Stimulated activated CD8-positive, alpha-beta memory T cell treated with anti-CD3 and anti-CD28 coated beads, Interleukin-7, amount 100 ng/mL, for 48 hours (primary cell): ENCODE results near the gene FBXO9.

Experiments used
- DNase-seq, 2 donors: peaks; one replicate each; pipeline ENCODE4 v3.0.0-alpha.2; 2020; ENCODE audit warnings: low read depth in 1 of 2; ENCODE audit errors: extremely low read depth in 1 of 2

FBXO9 gene

DNA sequence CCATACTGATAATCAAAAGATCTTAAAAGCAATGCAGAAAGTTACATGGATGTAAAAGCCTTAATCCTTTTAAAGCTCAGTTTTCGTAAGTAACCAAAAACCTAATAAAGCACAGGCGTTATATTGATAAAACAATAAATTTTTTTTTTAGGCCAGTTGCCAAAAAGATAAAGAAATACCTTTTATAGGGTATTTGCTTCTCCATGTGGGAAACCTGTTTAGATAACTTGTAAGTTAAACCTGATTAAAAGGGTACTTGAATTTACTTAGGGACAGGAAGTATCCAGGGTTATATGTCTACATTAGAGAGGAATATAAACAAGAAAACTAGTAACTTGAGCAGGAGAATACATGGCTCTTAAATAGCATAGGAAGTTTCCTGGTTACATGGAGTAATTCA is 21.1 kb downstream of the FBXO9 start:
- DNase-seq, result no peak

DNA sequence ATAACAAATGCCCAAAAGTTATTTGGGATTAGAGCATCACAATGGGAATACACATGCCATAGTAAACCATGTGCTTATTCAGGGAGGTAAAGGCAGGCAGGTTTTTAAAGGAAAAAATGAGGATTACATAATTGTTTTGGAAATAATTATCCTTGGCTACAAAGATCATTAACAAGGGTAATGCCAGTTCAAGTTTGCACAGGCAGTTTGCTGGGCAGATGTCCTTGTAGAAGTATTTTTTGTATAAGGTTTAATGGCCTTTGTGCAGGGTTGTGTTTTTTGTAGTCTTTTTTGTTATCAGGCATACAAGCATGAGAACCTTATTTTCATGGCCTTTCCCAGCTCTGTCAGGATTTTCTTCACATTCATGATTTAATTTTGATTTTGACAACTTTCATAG is 24.7 kb downstream of the FBXO9 start:
- DNase-seq, result no peak

DNA sequence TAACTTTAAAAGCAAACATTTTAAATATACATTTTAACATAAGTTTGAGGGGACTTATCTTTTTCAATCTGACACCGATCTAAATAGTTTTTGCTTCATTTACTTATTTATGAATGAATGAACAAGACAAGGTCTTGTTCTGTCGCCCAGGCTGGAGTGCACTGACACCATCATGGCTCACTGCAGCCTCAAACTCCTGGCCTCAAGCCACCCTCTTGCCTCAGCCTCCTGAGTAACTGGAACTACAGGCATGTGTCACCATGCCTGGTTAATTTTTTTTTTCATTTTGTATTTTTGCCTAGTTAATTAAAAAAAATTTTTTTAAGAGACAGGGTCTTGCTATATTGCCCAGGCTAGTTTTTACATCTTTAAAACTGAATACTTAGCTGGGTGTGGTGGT is 25.4 kb downstream of the FBXO9 start:
- DNase-seq, result no peak

DNA sequence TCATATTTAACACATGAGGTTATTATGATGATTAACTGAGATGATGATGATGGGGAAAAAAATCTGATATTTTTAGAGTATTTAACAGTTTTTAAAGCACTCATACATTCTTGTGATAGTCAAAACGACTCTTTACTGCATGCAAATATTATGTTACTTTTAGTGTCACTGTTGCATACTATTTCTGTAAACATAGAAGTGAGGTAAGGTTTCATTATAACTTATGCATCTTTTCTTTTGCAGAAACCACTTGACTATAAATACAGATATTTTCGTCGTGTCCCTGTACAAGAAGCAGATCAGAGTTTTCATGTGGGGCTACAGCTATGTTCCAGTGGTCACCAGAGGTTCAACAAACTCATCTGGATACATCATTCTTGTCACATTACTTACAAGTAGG is 30.1 kb downstream of the FBXO9 start:
- DNase-seq, result no peak

DNA sequence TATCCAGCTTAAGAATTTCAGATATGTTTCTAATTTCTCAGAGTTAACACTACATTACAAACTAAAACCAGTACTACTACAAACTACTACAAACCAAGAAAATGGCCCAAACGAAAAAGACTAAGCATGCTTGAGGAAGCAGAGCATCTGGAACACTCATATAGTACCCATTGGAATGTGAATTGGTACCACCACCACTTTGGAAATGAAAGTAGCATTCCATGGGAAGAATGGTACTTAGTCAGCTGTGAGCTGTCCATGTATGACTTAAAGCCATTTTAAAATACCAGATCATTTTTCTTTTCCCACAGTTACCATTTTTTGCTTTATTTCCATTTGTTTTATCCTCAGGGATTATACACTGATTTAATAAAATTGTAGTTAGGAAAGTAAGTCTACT is 30.5 kb downstream of the FBXO9 start:
- no peak for DNase-seq

DNA sequence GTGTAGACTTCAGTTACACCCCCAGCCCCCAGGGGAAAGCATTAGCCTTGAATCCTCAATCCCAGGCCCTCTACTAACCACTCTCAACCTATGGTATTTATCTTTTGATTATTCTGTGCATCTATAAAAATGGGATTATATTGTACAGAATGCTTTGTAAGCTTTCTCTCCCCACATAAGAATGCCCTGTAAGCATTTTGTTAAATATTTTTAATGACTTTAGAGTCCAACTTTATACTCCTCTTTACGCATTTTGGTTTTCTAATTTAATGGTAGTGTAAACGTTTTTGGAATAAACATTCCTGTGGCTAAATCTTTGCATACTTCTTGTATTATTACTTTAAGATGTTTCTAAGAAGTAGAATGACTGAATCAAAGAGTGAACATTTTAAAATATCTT is 35.4 kb downstream of the FBXO9 start:
- DNase-seq, result no peak

DNA sequence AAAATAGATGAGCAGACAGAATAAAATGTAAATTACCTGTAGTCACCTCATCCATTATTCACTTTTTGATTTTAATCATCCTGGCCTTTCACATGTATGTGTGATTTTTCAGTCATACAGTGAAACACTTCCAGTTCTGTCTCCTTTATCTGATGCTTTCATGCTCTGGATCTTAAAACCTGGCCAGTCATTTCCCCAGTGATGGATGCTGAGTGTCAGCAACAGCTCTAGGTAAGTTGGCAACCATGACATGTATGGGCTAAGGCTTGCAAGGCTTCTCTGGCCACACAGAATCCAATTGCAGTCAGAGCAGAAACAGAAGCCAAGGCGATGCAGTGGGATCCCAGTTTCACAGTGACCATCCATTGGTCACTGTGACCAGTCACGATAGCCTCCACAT is 35.8 kb downstream of the FBXO9 start:
- DNase-seq, result no peak

DNA sequence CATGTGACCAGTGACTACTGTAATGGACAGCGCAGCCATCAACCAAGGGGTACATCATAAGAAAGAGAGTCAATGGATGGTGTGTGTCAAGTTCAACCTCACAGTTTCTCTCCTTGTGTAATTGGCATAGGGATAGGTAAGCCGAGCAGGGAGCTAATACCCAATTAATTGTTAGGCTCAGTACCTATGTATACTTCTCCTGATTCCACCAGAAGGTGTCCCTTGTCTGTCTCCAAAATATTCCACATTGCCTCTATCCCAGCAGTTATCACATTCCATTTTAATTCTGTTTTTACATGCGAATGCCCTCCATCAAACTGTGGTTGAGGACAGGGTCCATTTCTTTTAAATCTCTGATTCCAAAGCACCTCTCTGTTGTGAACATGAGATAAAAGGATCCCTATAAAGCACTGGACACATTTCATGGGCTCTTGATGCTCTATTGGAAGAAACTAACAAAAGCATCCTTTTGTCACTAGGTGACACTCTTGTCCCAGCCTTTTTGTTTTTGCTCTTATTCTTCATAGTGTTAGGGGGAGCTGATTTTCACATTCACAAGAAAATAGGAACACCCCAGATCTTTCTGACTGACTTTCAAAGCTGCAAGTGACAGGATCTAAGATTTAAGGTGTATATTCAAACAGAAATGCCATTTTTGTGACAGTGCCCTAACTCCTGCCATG is 38.9 kb downstream of the FBXO9 start:
- no peak for DNase-seq

DNA sequence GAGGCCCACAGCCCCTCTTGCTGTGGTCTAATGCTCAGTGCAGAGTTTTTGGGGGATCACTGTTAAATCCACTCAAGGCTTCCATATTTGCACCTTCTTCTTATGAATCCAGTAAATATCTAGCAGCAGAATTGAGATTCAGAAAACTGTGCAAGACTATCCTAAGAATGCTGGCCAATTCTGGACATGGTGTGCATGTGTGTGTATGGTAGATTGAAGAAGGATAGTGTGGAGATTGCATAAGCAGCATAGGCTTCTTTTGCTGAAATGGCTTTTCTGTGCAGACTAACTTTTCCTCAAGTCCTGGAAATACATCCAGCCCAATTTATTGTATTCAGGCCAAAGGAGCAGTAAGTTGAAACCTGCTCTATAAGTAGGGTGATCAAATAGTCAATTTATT is 39.7 kb downstream of the FBXO9 start:
- no peak for DNase-seq

DNA sequence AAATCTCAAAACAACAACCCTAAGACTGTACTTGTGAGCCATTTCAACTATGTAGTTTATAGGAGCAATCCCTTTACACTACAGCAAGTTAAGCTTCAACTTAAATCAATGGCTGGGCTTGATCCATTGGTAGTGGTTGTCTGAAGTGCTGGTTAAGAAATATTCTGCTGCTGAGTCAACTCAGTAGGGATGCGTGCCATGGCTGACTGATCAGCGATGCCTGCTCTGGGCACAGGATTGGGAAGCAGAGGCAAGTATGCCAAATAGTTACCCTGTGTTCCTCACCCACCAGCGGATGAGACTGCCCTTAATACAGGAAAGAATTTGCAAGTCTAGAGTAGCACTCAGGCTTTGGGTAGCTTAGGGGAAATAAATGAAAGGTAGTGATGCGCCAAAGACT is 41.9 kb downstream of the FBXO9 start:
- DNase-seq, result no peak

DNA sequence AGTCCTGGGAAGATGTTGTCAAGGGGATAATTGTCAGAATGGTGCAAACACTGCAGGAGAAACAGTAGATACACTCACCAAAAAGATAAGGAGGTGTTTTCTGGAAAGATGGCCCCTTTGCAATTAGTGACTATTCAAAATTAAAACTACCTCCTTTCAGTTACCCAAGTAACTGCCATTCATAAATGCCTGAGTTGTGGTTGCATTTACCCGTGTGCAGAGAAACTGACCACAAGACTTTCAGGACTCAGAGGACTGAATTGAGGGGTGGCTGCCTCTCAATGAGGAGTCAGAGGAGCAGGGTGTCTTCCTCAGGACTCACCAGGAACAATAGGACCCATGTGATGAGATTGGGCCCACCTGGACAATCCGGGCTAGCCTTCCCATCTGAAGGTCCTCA is 44.4 kb downstream of the FBXO9 start:
- no peak for DNase-seq

DNA sequence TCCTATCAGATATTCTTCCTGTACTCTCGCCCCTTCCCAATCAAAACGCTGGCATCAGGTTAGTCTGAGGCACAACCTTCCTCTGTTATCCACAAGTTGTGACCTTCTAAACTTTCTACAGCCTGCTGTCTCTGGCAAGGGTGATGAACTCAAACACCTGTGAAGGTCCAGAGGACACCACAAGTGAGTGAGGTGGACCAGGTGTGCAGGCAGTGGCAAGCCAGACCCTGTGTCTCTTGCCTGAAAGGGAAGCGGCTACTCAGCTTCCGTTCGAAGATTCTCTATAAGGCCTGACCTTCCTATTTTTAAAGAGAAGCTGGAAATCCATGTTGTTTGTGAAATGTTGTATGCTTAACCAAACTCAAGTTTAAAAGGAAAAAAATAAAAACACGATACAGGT is 46.7 kb downstream of the FBXO9 start:
- no peak for DNase-seq

DNA sequence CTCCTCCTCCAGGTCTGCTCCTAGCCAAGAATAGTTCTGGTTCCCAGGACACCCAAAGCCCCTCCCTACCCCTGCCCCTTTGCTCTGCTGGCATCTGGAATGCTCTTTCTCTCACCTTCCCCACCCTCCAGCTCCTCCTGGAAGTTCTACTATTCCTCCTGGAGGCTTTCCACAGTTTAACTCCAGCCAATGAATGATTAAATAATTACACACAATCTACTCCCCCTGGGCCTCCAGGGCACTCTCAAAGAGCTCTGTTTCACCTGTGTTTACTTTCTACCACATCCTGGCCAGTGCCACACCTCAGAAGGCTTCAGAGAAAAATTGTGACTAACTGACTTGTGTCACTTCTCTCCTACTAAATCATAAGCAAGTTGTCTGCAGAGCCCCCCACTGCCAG is 47.2 kb downstream of the FBXO9 start:
- no peak for DNase-seq

DNA sequence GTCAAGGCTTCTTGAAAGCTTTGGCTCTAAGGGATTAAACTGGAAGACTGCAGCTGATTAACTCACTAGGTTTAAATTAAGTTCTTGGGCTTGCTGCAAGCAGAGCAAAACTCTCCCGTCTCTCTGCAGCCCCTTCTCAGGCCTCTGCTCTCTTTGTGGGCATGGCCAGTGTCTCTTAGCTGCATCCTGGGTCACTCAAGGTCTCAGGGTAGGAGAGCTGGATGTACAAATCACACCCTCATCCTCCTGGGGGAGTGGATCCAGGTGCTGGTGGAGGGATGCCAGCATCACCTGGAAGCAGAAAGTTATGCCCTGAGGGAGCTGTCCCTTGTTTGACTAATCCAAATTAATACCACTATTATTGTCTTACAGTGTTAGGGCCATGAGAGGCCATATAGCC is 47.7 kb downstream of the FBXO9 start:
- no peak for DNase-seq

DNA sequence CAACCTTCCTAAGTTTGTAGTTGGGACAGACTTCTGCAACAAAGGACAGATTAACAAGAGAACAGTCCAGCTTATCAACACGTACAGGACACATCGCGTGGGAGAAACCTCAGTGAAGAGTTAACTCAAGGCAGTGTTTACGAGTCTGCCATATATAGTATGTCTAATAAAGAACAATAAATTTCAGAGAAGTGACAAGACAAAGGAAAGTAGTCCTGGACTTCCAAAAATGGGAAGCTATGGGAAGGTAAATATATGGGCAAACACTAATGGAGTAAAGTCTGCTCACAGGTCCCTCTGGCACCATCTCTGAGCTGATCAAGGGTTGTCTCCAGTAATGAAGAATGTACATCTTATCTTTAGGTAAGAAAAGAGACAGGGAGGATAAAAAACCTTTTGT is 48.5 kb downstream of the FBXO9 start:
- DNase-seq, result no peak

DNA sequence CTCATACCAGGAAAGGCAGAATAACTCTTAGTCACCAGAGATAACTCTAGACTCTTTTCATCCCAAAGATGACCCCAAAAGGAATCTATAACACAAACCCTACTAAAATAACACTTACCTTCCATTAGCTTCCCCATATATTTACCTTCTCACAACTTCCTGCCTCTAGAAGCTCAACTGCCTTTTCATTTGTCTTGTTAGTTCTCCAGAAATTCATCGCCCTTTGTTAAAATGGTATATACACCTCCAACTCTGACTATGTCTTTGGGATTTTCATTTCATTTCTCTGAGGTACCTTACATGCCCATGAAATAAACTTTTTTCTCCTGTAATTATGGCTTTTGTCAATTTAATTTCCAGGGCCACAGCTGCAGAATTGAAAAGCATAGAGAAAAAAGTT is 49.9 kb downstream of the FBXO9 start:
- no peak for DNase-seq

DNA sequence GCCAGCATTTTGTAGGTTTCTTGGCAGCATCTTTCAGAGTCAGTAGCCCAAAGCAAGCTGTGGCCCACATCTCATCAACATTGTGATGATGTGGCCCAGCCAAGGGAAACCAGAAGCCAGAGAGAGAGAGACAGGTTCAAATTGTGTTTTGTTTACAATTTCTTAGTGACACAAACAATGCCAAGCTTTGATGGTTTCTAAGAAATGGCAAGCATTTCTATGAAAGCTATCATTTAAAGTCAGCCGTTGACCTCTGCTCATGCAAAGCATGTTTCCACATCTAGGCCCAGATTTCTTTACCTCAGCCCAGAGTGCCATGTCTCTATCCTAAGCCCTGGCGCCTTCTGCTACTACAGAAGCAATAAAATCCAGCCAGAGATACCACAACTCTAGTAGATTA is 50.5 kb downstream of the FBXO9 start:
- DNase-seq, result no peak

DNA sequence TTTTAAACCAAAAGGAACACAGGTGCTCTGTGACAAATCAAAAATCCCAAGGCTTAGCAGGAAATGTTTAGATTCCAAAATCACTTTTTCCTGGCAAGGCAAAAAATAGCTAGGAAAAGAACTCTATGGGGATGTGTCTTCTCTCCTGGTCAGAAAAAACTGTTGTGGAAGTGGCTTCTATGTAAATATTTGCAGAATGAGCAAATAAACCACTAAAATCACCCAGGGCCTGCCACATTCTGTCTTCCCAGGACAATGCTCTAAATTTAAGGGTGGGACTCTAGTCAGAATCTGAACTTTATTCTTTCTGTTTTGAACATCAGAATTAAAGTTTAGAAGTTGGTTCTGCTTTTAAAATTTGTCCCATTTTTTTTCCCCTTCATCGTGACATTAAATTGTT is 54.1 kb downstream of the FBXO9 start:
- DNase-seq, result no peak

DNA sequence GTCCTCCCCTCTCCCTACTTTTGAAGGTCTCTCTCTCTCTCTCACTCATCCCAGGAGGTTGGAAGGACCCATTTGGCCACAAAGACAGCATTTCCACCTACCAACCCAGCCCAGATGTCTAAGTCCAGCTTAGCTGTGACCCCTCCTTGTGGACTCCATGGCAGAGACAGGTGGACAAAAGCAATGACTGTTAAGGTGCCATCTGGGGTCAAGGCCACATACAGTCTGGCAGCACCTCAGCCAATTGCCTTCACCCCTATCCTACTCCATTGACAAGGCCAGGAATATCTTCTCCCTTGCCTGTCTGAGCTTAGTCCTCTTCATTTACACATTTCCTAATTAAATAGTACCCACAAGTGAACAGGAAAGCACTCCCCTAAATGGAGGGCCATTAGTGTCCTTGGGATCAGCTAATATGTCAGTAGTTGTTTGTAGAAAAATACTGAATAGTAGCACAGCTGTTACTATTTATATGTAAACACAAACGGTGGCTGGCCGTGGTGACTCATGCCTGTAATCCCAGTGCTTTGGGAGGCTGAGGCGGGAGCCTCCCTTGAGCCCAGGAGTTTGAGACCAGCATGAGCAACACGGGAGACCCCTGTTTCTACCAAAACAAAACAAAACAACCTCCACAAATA is 54.7 kb downstream of the FBXO9 start:
- DNase-seq, result no peak

DNA sequence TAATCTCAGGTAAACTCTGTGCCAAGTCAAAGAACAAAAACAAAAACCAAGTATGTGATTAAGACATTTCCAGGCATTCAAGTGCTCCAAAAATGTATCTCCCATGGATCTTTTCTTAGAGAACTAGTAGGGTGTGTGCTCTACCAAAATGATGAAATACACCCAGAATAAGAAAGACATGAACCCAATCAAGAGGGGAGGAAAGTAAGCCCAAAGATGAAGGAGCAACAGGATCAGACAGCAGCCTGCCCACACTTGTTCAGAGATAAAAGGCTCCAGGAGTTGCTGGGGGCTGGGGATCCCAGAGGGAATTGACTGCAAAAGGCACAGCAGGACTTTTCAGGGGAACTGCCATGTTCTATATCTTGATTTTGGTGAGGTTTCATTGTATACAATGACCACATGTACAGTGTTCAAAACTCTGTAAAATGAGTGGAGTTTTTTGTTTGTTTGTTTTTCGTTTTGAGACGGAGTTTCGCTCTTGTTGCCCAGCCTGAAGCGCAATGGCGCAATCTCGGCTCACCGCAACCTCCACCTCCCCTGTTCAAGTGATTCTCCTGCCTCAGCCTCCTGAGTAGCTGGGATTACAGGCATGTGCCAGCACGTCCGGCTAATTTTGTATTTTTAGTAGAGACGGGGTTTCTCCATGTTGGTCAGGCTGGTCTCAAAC is 59.1 kb downstream of the FBXO9 start:
- DNase-seq, result no peak

DNA sequence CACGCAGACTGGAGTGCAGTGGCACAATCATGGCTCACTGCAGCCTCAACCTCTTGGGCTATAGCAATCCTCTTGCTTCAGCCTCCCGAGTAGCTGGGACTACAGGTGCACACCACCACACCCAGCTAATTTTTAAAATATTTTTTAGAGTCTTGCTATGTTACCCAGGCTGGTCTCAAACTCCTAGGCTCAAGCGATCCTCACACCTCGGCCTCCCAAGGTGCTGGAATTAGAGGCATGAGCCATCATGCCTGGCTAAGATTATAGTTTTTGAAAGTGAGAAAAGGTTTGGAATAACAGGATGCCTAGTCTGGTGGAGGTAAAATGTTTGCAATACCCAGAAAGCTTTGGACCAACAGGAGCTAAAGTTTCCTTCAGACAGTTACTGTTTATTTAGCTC is 60.1 kb downstream of the FBXO9 start:
- no peak for DNase-seq

DNA sequence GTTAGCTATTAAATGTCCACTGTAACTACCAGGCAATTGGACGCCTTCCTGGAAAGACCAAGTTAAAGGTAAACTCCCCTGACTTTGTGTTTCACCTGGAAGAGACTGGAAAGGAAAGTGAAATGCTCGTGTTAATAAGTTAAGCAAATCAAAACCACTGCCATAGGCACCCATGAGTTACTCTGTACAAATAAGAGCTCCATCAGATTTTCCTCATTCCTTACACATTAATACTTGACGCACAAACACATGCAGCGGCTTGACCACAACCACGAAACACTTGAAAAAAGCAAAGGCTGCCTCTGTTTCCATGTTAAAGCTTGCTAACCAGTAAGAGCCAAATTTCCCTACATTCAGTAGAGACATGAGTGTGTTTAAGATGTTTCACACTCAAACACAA is 63.6 kb downstream of the FBXO9 start:
- no peak for DNase-seq
